ENCODE data around the gene DDI2.

- no peak for TF ChIP-seq CTCF (IDR thresholded peaks at IDR 0.05; ENCODE audit: insufficient read depth, low read length, poor library complexity, severe bottlenecking)
- no peak for TF ChIP-seq EZH2phosphoT487 (conservative IDR thresholded peaks at IDR 0.05; ENCODE audit: low read length)
These were observed 46.0 kb upstream of the DDI2 start for GRCh38 chr1:15571266-15571665.

Data from SU-DHL-6 (cell line).